Adrenal gland (tissue), 5 donors: ENCODE measurements around the gene LRRC52.

Experiments used
- POLR2A ChIP-seq, 2 donors: fragments of 450-650 bp; IDR thresholded peaks; one replicate each; pipeline ENCODE4 v1.6.1; 2017; ENCODE audit warnings: antibody characterized with exemption in 2 of 2, mild to moderate bottlenecking in 2 of 2, moderate library complexity in 1 of 2
- TF ChIP-seq, protein P1 (sequence below), 6 experiments: fragments of 450-650 bp in 4 of 6; fragments of 200-600 bp in 2 of 6; sonication (generic) in 1 of 6; IDR thresholded peaks; 1 replicate in 5 of 6; 2 replicates in 1 of 6; pipeline versions ENCODE4 v1.5.1 to v1.8.0; 2016 to 2021; ENCODE audit warnings: antibody characterized with exemption in 6 of 6, mild to moderate bottlenecking in 2 of 6, moderate library complexity in 1 of 6
- donor health status: DM: no; HTN: no; CAD: no.

DNA sequence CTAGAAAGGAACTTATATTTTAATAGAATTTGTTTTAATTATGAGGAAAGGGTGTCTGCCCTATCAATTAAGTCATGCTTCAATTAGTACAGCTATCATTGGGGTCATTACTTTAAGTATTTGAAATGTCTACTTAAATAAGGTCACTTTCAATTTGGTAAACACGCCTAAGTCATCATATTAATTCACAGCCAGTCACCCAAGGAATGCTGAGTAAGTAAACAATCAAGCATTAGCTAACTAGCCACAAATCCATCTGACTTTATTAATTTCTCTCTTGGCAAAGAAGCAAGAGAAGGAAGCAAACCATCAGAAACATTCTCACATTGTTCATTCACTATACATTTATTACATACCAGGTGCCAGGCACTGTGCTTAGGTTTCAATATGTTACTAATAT is 1.2 kb upstream of the LRRC52 start:
- TF ChIP-seq, protein P1, sequence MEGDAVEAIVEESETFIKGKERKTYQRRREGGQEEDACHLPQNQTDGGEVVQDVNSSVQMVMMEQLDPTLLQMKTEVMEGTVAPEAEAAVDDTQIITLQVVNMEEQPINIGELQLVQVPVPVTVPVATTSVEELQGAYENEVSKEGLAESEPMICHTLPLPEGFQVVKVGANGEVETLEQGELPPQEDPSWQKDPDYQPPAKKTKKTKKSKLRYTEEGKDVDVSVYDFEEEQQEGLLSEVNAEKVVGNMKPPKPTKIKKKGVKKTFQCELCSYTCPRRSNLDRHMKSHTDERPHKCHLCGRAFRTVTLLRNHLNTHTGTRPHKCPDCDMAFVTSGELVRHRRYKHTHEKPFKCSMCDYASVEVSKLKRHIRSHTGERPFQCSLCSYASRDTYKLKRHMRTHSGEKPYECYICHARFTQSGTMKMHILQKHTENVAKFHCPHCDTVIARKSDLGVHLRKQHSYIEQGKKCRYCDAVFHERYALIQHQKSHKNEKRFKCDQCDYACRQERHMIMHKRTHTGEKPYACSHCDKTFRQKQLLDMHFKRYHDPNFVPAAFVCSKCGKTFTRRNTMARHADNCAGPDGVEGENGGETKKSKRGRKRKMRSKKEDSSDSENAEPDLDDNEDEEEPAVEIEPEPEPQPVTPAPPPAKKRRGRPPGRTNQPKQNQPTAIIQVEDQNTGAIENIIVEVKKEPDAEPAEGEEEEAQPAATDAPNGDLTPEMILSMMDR (IDR thresholded peaks at IDR 0.05), result no peak
- no peak for TF ChIP-seq POLR2A (IDR thresholded peaks at IDR 0.05)
